ENCODE data around the gene USP48. TPM values are rescaled to one million over a fixed set of nuclear protein-coding genes. Genes with fewer than 3 reads are reported as not detected.

USP48 gene
- total RNA-seq, 1 donor from 2014 or later: 78.7 TPM

GRCh38 chr1:21696931-21697330 is 86.0 kb downstream of the USP48 start:
- Mint-ChIP-seq H3K9me3 (ENCODE audit: unreplicated experiment) (peaks cover 3% of the 10 kb centered on the region), H3K36me3 (ENCODE audit: unreplicated experiment) (no peaks in the 10 kb centered on the region), H3K27me3 (ENCODE audit: unreplicated experiment) (peaks cover 4% of the 10 kb centered on the region), H3K4me3 (ENCODE audit: unreplicated experiment) (no peak overlapping the region), H3K27ac (ENCODE audit: unreplicated experiment) (no peak overlapping the region), H3K4me1 (ENCODE audit: low read depth, unreplicated experiment) (no peaks in the 10 kb centered on the region)
- no peak for TF ChIP-seq CTCF (IDR thresholded peaks at IDR 0.05; ENCODE audit: partially characterized antibody, unreplicated experiment)
- DNase-seq: no peak

- no peak overlapping the region for H3K4me3 Mint-ChIP-seq (ENCODE audit: unreplicated experiment)
- no peak overlapping the region for H3K27ac Mint-ChIP-seq (ENCODE audit: unreplicated experiment)
- H3K9me3 Mint-ChIP-seq (ENCODE audit: unreplicated experiment): peaks cover 3% of the 10 kb centered on the region
- H3K27me3 Mint-ChIP-seq (ENCODE audit: unreplicated experiment): peaks cover under 1% of the 10 kb centered on the region
- H3K4me1 Mint-ChIP-seq (ENCODE audit: low read depth, unreplicated experiment): no peaks in the 10 kb centered on the region
- no peak for DNase-seq
- H3K36me3 Mint-ChIP-seq (ENCODE audit: unreplicated experiment): no peaks in the 10 kb centered on the region
- TF ChIP-seq CTCF (IDR thresholded peaks at IDR 0.05; ENCODE audit: partially characterized antibody, unreplicated experiment): no peak
These were observed 89.2 kb downstream of the USP48 start for GRCh38 chr1:21693732-21694131.

GRCh38 chr1:21691739-21692138 is 91.2 kb downstream of the USP48 start:
- no peak for DNase-seq
- Mint-ChIP-seq H3K36me3 (ENCODE audit: unreplicated experiment) (no peaks in the 10 kb centered on the region), H3K4me3 (ENCODE audit: unreplicated experiment) (no peak overlapping the region), H3K4me1 (ENCODE audit: low read depth, unreplicated experiment) (no peaks in the 10 kb centered on the region), H3K9me3 (ENCODE audit: unreplicated experiment) (peaks cover 3% of the 10 kb centered on the region), H3K27ac (ENCODE audit: unreplicated experiment) (no peak overlapping the region), H3K27me3 (ENCODE audit: unreplicated experiment) (no peaks in the 10 kb centered on the region)
- TF ChIP-seq CTCF (IDR thresholded peaks at IDR 0.05; ENCODE audit: partially characterized antibody, unreplicated experiment): no peak

GRCh38 chr1:21689661-21690372 is 93.1 kb downstream of the USP48 start:
- no peak for TF ChIP-seq CTCF (IDR thresholded peaks at IDR 0.05; ENCODE audit: partially characterized antibody, unreplicated experiment)
- H3K9me3 Mint-ChIP-seq (ENCODE audit: unreplicated experiment): peaks cover 2% of the 10 kb centered on the region
- no peaks in the 10 kb centered on the region for H3K4me1 Mint-ChIP-seq (ENCODE audit: low read depth, unreplicated experiment)
- DNase-seq: no peak
- no peak overlapping the region for H3K4me3 Mint-ChIP-seq (ENCODE audit: unreplicated experiment)
- no peaks in the 10 kb centered on the region for H3K27me3 Mint-ChIP-seq (ENCODE audit: unreplicated experiment)
- no peak overlapping the region for H3K27ac Mint-ChIP-seq (ENCODE audit: unreplicated experiment)
- H3K36me3 Mint-ChIP-seq (ENCODE audit: unreplicated experiment): peaks cover 8% of the 10 kb centered on the region

- Mint-ChIP-seq H3K27me3 (ENCODE audit: unreplicated experiment) (peaks cover 2% of the 10 kb centered on the region), H3K27ac (ENCODE audit: unreplicated experiment) (no peak overlapping the region), H3K4me3 (ENCODE audit: unreplicated experiment) (no peak overlapping the region), H3K36me3 (ENCODE audit: unreplicated experiment) (peaks cover 15% of the 10 kb centered on the region), H3K9me3 (ENCODE audit: unreplicated experiment) (peaks cover 5% of the 10 kb centered on the region), H3K4me1 (ENCODE audit: low read depth, unreplicated experiment) (no peaks in the 10 kb centered on the region)
- no peak for DNase-seq
- TF ChIP-seq CTCF (IDR thresholded peaks at IDR 0.05; ENCODE audit: partially characterized antibody, unreplicated experiment): no peak
These were observed 95.8 kb downstream of the USP48 start for GRCh38 chr1:21687081-21687529.
